HG03196 (cell line): ENCODE data around the gene THSD4.

ENCODE experiments used
- ATAC-seq: cut with Tn5 transposase; IDR thresholded peaks from one replicate; pipeline ENCODE4 v1.9.1; 2021; ENCODE audit not compliant: unreplicated experiment

The THSD4 gene

GRCh38 chr15:71443538-71443937 is 328.3 kb downstream of the THSD4 start:
- ATAC-seq, result no peak

- ATAC-seq, result no peak
Measured at GRCh38 chr15:71444032-71444810, 328.9 kb downstream of the THSD4 start.

- no peak for ATAC-seq
Measured at GRCh38 chr15:71444866-71445590, 329.8 kb downstream of the THSD4 start.

- ATAC-seq, result no peak
Measured at GRCh38 chr15:71447328-71448250, 332.3 kb downstream of the THSD4 start.

GRCh38 chr15:71448688-71449114 is 333.4 kb downstream of the THSD4 start:
- ATAC-seq, result no peak

- ATAC-seq, result no peak
Measured at GRCh38 chr15:71449363-71449762, 334.1 kb downstream of the THSD4 start.

GRCh38 chr15:71449956-71450355 is 334.7 kb downstream of the THSD4 start:
- no peak for ATAC-seq

GRCh38 chr15:71451130-71451529 is 335.9 kb downstream of the THSD4 start:
- ATAC-seq, result no peak

GRCh38 chr15:71452893-71453292 is 337.6 kb downstream of the THSD4 start:
- ATAC-seq, result no peak

GRCh38 chr15:71454462-71454996 is 339.3 kb downstream of the THSD4 start:
- no peak for ATAC-seq

- no peak for ATAC-seq
Measured at GRCh38 chr15:71455107-71455506, 339.8 kb downstream of the THSD4 start.

- no peak for ATAC-seq
Measured at GRCh38 chr15:71455878-71456277, 340.6 kb downstream of the THSD4 start.

- no peak for ATAC-seq
Measured at GRCh38 chr15:71456362-71456761, 341.1 kb downstream of the THSD4 start.

GRCh38 chr15:71456811-71457210 is 341.5 kb downstream of the THSD4 start:
- no peak for ATAC-seq

GRCh38 chr15:71458089-71458660 is 342.9 kb downstream of the THSD4 start:
- ATAC-seq, result no peak

- no peak for ATAC-seq
Measured at GRCh38 chr15:71461748-71462147, 346.5 kb downstream of the THSD4 start.

GRCh38 chr15:71462638-71463037 is 347.4 kb downstream of the THSD4 start:
- no peak for ATAC-seq

- ATAC-seq, result no peak
Measured at GRCh38 chr15:71463156-71463665, 347.9 kb downstream of the THSD4 start.

GRCh38 chr15:71465131-71465955 is 350.1 kb downstream of the THSD4 start:
- ATAC-seq, result no peak

GRCh38 chr15:71468715-71469114 is 353.4 kb downstream of the THSD4 start:
- ATAC-seq, result no peak
